ENCODE data around the gene SIX5.

GRCh38 chr19:45754323-45754722, 14.7 kb downstream of the SIX5 start:
- TF ChIP-seq, protein P1, sequence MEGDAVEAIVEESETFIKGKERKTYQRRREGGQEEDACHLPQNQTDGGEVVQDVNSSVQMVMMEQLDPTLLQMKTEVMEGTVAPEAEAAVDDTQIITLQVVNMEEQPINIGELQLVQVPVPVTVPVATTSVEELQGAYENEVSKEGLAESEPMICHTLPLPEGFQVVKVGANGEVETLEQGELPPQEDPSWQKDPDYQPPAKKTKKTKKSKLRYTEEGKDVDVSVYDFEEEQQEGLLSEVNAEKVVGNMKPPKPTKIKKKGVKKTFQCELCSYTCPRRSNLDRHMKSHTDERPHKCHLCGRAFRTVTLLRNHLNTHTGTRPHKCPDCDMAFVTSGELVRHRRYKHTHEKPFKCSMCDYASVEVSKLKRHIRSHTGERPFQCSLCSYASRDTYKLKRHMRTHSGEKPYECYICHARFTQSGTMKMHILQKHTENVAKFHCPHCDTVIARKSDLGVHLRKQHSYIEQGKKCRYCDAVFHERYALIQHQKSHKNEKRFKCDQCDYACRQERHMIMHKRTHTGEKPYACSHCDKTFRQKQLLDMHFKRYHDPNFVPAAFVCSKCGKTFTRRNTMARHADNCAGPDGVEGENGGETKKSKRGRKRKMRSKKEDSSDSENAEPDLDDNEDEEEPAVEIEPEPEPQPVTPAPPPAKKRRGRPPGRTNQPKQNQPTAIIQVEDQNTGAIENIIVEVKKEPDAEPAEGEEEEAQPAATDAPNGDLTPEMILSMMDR (IDR thresholded peaks at IDR 0.05; ENCODE audit: poor library complexity) = no peak
- TF ChIP-seq EZH2phosphoT487 (IDR thresholded peaks at IDR 0.05; ENCODE audit: low read depth, severe bottlenecking, unreplicated experiment) = no peak
- no peak for TF ChIP-seq EZH2 (IDR thresholded peaks at IDR 0.05; ENCODE audit: borderline replicate concordance)

All from hepatocyte (in vitro differentiated cells).